AG04449 (cell line): ENCODE results near the gene JUND.

Experiments
- CTCF ChIA-PET: fragments of 350-600 bp; formaldehyde crosslinking; extraction: SDS; loops from one replicate; lab custom pipeline; 2021; ENCODE audit warnings: antibody characterized with exemption; lab: Yijun Ruan, JAX
- POLR2A ChIA-PET: fragments of 400-600, 350-600 bp; formaldehyde crosslinking; extraction: SDS; loops from one replicate; lab custom pipeline; 2020; ENCODE audit warnings: antibody characterized with exemption, inconsistent platforms; lab: Yijun Ruan, JAX
- DNase-seq: peaks from one replicate; pipeline ENCODE4 v3.0.0-alpha.2; 2010; ENCODE audit warnings: low read depth, low spot score
- H3K4me3 ChIP-seq: 2 replicates; pipeline ENCODE4 v1.5.1; 2011; ENCODE audit warnings: low read depth, mild to moderate bottlenecking, control low read depth, low read length
- TF ChIP-seq, protein P1 (sequence below): IDR thresholded peaks from one replicate; pipeline ENCODE4 v1.5.1; 2011; ENCODE audit warnings: mild to moderate bottlenecking, moderate library complexity, low read length, control low read depth, inconsistent platforms; ENCODE audit not compliant: insufficient read depth; ENCODE audit errors: missing control alignments

JUND gene

DNA sequence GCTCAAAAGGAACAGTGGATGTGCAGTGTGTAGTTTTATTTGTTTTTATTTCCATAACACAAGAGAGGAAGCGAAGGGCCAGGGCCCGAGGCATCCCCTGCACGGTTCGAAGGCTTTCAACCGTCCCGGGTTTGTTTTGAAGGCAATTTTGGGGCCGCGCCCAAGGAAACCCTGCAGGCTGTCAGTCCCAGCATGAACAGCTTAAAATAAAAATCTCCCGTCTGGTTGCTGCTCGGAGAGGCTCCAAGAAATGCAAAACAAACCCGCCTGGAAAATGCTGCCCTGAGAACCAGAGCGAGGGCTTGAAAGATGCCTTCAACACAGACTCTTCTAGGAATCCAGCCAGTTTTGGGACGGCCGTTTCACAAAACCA lies 25.5 kb upstream of the JUND start:
- POLR2A ChIA-PET, result interaction anchor here (0.8 kb wide), 1 partner anchor 26 kb away, joined by 3 read pairs; the partner anchor contains the start of gene JUND
- TF ChIP-seq, protein P1, sequence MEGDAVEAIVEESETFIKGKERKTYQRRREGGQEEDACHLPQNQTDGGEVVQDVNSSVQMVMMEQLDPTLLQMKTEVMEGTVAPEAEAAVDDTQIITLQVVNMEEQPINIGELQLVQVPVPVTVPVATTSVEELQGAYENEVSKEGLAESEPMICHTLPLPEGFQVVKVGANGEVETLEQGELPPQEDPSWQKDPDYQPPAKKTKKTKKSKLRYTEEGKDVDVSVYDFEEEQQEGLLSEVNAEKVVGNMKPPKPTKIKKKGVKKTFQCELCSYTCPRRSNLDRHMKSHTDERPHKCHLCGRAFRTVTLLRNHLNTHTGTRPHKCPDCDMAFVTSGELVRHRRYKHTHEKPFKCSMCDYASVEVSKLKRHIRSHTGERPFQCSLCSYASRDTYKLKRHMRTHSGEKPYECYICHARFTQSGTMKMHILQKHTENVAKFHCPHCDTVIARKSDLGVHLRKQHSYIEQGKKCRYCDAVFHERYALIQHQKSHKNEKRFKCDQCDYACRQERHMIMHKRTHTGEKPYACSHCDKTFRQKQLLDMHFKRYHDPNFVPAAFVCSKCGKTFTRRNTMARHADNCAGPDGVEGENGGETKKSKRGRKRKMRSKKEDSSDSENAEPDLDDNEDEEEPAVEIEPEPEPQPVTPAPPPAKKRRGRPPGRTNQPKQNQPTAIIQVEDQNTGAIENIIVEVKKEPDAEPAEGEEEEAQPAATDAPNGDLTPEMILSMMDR, result no peak
- H3K4me3 ChIP-seq, result no peak overlapping the region
- DNase-seq, result no peak
- CTCF ChIA-PET, result interaction anchor here (0.7 to 1.8 kb wide), 3 partner anchors 13 to 33 kb away, joined by 3 to 5 read pairs (median 3); partner anchors contain the start of gene PGPEP1

DNA sequence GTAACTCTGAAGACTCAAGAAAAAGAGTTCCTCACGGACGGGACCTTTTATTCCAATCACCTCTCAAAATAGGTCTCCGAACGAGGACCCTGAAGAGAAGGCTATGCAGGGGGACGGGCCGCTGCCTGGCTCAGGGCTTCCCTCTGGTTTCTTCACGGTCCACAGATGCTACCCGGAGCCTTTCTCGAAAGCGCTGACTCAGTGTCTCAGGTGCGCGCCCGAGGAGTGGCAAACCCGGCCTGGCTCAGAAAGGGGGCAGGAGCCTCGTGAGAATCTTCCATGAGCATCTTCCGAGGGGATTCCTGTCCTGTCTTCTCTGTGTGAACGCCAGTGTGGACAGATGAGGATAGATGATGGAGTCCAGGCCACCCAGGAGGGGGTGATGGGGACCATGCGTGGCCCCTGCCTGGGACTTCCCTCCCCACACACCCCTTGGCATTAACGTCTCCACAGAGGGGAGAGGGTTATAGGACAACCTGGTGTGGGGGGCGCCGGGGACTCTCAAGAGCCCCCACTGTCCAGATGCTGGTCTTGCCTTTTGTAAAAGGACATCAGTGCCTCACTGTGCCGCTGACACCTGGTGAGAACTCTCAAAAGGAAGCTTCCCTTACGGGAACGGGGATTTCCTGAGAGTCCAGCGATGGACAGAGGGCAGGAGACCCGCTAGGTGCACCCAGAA lies 24.9 kb upstream of the JUND start:
- TF ChIP-seq, protein P1, result no peak
- DNase-seq, result no peak
- no peak overlapping the region for H3K4me3 ChIP-seq
- POLR2A ChIA-PET, result interaction anchor here (0.8 kb wide), 1 partner anchor 25 kb away, joined by 3 read pairs; the partner anchor contains the start of gene JUND
- CTCF ChIA-PET, result interaction anchor here (0.7 to 1.8 kb wide), 3 partner anchors 14 to 34 kb away, joined by 3 to 5 read pairs (median 3); partner anchors contain the start of gene PGPEP1

DNA sequence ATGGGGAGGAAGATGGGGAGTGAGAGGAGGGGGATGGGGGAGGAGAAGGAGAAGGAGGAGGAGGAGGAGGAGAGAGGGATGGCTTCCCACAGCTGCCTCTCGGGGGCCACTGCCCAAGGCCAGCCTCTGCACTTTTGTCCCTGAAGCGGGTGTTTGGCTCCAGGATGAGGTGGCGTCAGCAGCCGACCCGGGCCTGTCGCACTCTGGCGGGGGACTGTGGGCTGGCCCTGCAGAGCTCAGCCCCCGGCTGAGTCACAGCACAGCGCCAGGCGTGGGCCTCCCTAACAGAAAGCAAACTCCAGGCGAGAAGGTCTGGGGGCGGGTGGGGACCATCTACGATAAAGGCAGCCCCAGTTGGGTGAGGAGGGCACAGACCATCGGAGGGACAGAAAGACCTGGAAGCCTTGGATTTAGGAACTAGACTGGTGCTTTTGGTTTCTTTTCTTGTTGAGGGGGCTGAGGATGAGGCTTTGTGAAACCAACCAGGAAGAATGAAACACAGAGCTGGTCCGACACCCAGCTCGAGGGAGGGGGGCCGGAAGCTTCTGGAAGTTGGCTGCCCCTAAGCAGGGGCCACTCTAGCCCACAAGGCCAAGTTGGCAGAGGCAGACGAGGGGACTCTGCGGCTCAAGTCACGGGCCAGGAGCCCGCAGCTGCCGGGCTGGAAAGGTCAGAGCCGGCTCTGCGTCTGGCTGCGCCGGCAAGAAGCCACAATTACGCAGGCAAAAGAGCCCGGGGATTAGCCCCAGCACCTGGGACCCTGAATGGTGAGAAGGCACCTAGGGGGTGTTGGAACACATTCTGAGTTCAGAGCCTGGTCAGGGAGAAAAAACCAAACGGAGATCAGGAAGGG lies 23.3 kb upstream of the JUND start:
- DNase-seq, result no peak
- TF ChIP-seq, protein P1, result no peak
- H3K4me3 ChIP-seq, result peak overlapping the region; percentile 45
- ChIA-PET POLR2A (interaction anchor here (0.9 to 6.3 kb wide), 6 partner anchors 9 to 44 kb away, joined by 3 to 129 read pairs (median 6); partner anchors contain the start of genes JUND and LSM4), CTCF (interaction anchor here (0.7 to 6.5 kb wide), 6 partner anchors 12 to 25 kb away, joined by 3 to 65 read pairs (median 8); partner anchors contain the start of gene JUND)

DNA sequence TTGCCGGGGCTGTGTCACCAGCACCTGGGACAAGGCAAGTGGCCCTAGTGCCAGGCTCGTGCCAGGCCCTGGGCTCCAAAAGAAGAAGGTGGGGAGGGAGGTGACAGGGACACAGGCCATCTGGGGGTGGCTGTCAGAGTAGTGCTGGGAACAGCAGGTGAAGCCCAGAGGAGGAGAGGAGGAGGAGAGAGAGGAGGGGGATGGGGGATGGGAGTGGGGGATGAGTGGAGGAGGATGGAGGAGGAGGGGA lies 22.7 kb upstream of the JUND start:
- TF ChIP-seq, protein P1, result no peak
- no peak for DNase-seq
- POLR2A ChIA-PET, result interaction anchor here (1.3 to 6.3 kb wide), 3 partner anchors 10 to 24 kb away, joined by 3 to 129 read pairs (median 7); partner anchors contain the start of gene JUND
- CTCF ChIA-PET, result interaction anchor here (0.7 to 6.5 kb wide), 6 partner anchors 12 to 24 kb away, joined by 3 to 65 read pairs (median 8); partner anchors contain the start of gene JUND
- H3K4me3 ChIP-seq, result peak overlapping the region; percentile 45

GRCh38 chr19:18301718-18302111 lies 20.3 kb upstream of the JUND start:
- TF ChIP-seq, protein P1, result no peak
- ChIA-PET CTCF (interaction anchor here (0.7 to 6.5 kb wide), 7 partner anchors 9 to 86 kb away, joined by 3 to 65 read pairs (median 5); partner anchors contain the start of genes JUND and LSM4), POLR2A (interaction anchor here (1.4 to 6.3 kb wide), 2 partner anchors 10 to 21 kb away, joined by 6 to 129 read pairs; partner anchors contain the start of gene JUND)
- no peak overlapping the region for H3K4me3 ChIP-seq
- no peak for DNase-seq
